Stimulated activated CD8-positive, alpha-beta memory T cell treated with anti-CD3 and anti-CD28 coated beads, Interleukin-4, amount 100 ng/mL, for 1 hour (primary cell): Measurements from ENCODE around the gene IGSF3.

Experiments
- DNase-seq, 2 donors: peaks; one replicate each; pipeline ENCODE4 v3.0.0-alpha.2; 2020; ENCODE audit warnings: low read depth in 2 of 2, low spot score in 1 of 2

Gene IGSF3

GRCh38 chr1:116667575-116668105 is at the start of gene IGSF3:
Gene IGSF3, minus strand, starts transcription at chr1:116667733. Its CDS starts 1,407 bp downstream, at chr1:116666326.
- no peak for DNase-seq

- no peak for DNase-seq
Observed at GRCh38 chr1:116717318-116717717, 49.8 kb upstream of the IGSF3 start.

GRCh38 chr1:116716391-116716790 is 48.9 kb upstream of the IGSF3 start:
- no peak for DNase-seq

- DNase-seq: no peak
Observed at GRCh38 chr1:116713474-116713873, 45.9 kb upstream of the IGSF3 start.

- DNase-seq: no peak
Observed at GRCh38 chr1:116712510-116712909, 45.0 kb upstream of the IGSF3 start.

- no peak for DNase-seq
Observed at GRCh38 chr1:116711263-116711840, 43.8 kb upstream of the IGSF3 start.

GRCh38 chr1:116710420-116711262 is 43.1 kb upstream of the IGSF3 start:
- no peak for DNase-seq

GRCh38 chr1:116709666-116710167 is 42.2 kb upstream of the IGSF3 start:
- DNase-seq: no peak

GRCh38 chr1:116708255-116708900 is 40.8 kb upstream of the IGSF3 start:
- no peak for DNase-seq

GRCh38 chr1:116706841-116707240 is 39.3 kb upstream of the IGSF3 start:
- no peak for DNase-seq

GRCh38 chr1:116706123-116706522 is 38.6 kb upstream of the IGSF3 start:
- no peak for DNase-seq

GRCh38 chr1:116704278-116704677 is 36.7 kb upstream of the IGSF3 start:
- no peak for DNase-seq

- DNase-seq: no peak
Observed at GRCh38 chr1:116699605-116700004, 32.1 kb upstream of the IGSF3 start.

GRCh38 chr1:116698244-116698595 is 30.7 kb upstream of the IGSF3 start:
- no peak for DNase-seq

GRCh38 chr1:116697548-116698243 is 30.2 kb upstream of the IGSF3 start:
- no peak for DNase-seq

GRCh38 chr1:116694524-116694923 is 27.0 kb upstream of the IGSF3 start:
- no peak for DNase-seq

- DNase-seq: no peak
Observed at GRCh38 chr1:116693759-116694480, 26.4 kb upstream of the IGSF3 start.

GRCh38 chr1:116692879-116693278 is 25.3 kb upstream of the IGSF3 start:
- no peak for DNase-seq

GRCh38 chr1:116690849-116691406 is 23.4 kb upstream of the IGSF3 start:
- no peak for DNase-seq

GRCh38 chr1:116690396-116690848 is 22.9 kb upstream of the IGSF3 start:
- no peak for DNase-seq
